HG03196 (cell line): ENCODE results near the gene PIP4K2C.
A peak's percentile ranks its signal among the peaks of the same experiment; 100 is the strongest.
"Not testable (repeated sequence)": the region's sequence is repeated elsewhere in the genome, so short reads cannot be mapped to it uniquely, and the experiment has no call there.

Experiments
- ATAC-seq: cut with Tn5 transposase; IDR thresholded peaks from one replicate; pipeline ENCODE4 v1.9.1; 2021; ENCODE audit not compliant: unreplicated experiment

The PIP4K2C gene

GRCh38 chr12:57558864-57559263, 32.1 kb upstream of the PIP4K2C start:
- no peak for ATAC-seq

- no peak for ATAC-seq
Observed at GRCh38 chr12:57560516-57560915, 30.5 kb upstream of the PIP4K2C start.

GRCh38 chr12:57561117-57561516, 29.9 kb upstream of the PIP4K2C start:
- not testable (repeated sequence) for ATAC-seq

GRCh38 chr12:57563358-57563757, 27.6 kb upstream of the PIP4K2C start:
- ATAC-seq, result no peak

- ATAC-seq, result no peak
Observed at GRCh38 chr12:57564178-57564740, 26.7 kb upstream of the PIP4K2C start.

GRCh38 chr12:57568838-57569237, 22.2 kb upstream of the PIP4K2C start:
- no peak for ATAC-seq

GRCh38 chr12:57569858-57570257, 21.1 kb upstream of the PIP4K2C start:
- ATAC-seq, result no peak

- not testable (repeated sequence) for ATAC-seq
Observed at GRCh38 chr12:57570438-57570837, 20.6 kb upstream of the PIP4K2C start.

GRCh38 chr12:57571926-57572762, 18.8 kb upstream of the PIP4K2C start:
- no peak for ATAC-seq

- no peak for ATAC-seq
Observed at GRCh38 chr12:57574795-57575194, 16.2 kb upstream of the PIP4K2C start.

GRCh38 chr12:57575771-57576612, 15.0 kb upstream of the PIP4K2C start:
- no peak for ATAC-seq

- ATAC-seq, result no peak
Observed at GRCh38 chr12:57576613-57577160, 14.3 kb upstream of the PIP4K2C start.

GRCh38 chr12:57577981-57578758, 12.8 kb upstream of the PIP4K2C start:
- no peak for ATAC-seq

GRCh38 chr12:57579011-57579410, 12.0 kb upstream of the PIP4K2C start:
- no peak for ATAC-seq

GRCh38 chr12:57579677-57580465, 11.1 kb upstream of the PIP4K2C start:
- no peak for ATAC-seq

- ATAC-seq, result no peak
Observed at GRCh38 chr12:57580466-57580795, 10.6 kb upstream of the PIP4K2C start.

- ATAC-seq, result no peak
Observed at GRCh38 chr12:57581802-57582201, 9.2 kb upstream of the PIP4K2C start.

- no peak for ATAC-seq
Observed at GRCh38 chr12:57582440-57582839, 8.6 kb upstream of the PIP4K2C start.

- peak; percentile 93 for ATAC-seq
Observed at GRCh38 chr12:57583008-57583831, 7.8 kb upstream of the PIP4K2C start.
